Muscle layer of duodenum (tissue), 2 donors: ENCODE measurements around the gene FOXS1.

ENCODE experiments used
- H3K27ac ChIP-seq: one replicate; pipeline ENCODE4 v1.7.0; 2013; ENCODE audit warnings: mild to moderate bottlenecking, low read length
- H3K27me3 ChIP-seq: one replicate; pipeline ENCODE4 v1.7.0; 2013; ENCODE audit warnings: low read depth, mild to moderate bottlenecking, control low read depth, low read length
- H3K36me3 ChIP-seq, 2 donors: one replicate each; pipeline ENCODE4 v1.7.0; 2013; ENCODE audit warnings: low read length in 2 of 2, control low read depth in 1 of 2, mild to moderate bottlenecking in 1 of 2; ENCODE audit not compliant: insufficient read depth in 2 of 2, control insufficient read depth in 1 of 2
- H3K4me1 ChIP-seq, 2 donors: one replicate each; pipeline ENCODE4 v1.7.0; 2013; ENCODE audit warnings: low read length in 2 of 2, mild to moderate bottlenecking in 2 of 2, control low read depth in 1 of 2, moderate library complexity in 1 of 2; ENCODE audit not compliant: insufficient read depth in 2 of 2, control insufficient read depth in 1 of 2
- H3K4me3 ChIP-seq, 2 donors: one replicate each; pipeline ENCODE4 v1.7.0; 2013; ENCODE audit warnings: low read length in 2 of 2, low read depth in 1 of 2, mild to moderate bottlenecking in 1 of 2
- H3K9me3 ChIP-seq, 2 donors: one replicate each; pipeline ENCODE4 v1.7.0; 2013; ENCODE audit warnings: low read length in 2 of 2, control low read depth in 1 of 2, mild to moderate bottlenecking in 1 of 2; ENCODE audit not compliant: control insufficient read depth in 1 of 2
- donor health status: healthy.

The FOXS1 gene

GRCh38 chr20:31827059-31827458 is 18.3 kb downstream of the FOXS1 start:
- Histone ChIP-seq H3K9me3 (no peaks in the 10 kb centered on the region), H3K4me1 (peaks cover 0 to 11% of the 10 kb centered on the region in 2 donors), H3K4me3 (no peak overlapping the region), H3K27me3 (no peaks in the 10 kb centered on the region), H3K27ac (no peak overlapping the region), H3K36me3 (no peaks in the 10 kb centered on the region)

- Histone ChIP-seq H3K4me3 (no peak overlapping the region), H3K27ac (no peak overlapping the region), H3K4me1 (peaks cover 0 to 11% of the 10 kb centered on the region in 2 donors), H3K27me3 (no peaks in the 10 kb centered on the region), H3K36me3 (no peaks in the 10 kb centered on the region), H3K9me3 (no peaks in the 10 kb centered on the region)
Observed at GRCh38 chr20:31826074-31826473, 19.3 kb downstream of the FOXS1 start.

GRCh38 chr20:31824554-31825313 is 20.7 kb downstream of the FOXS1 start:
- no peaks in the 10 kb centered on the region for H3K36me3 ChIP-seq
- H3K9me3 ChIP-seq, result no peaks in the 10 kb centered on the region
- H3K27ac ChIP-seq, result no peak overlapping the region
- H3K4me3 ChIP-seq, result no peak overlapping the region
- H3K27me3 ChIP-seq, result no peaks in the 10 kb centered on the region
- peaks cover 0 to 11% of the 10 kb centered on the region in 2 donors for H3K4me1 ChIP-seq

GRCh38 chr20:31824125-31824485 is 21.3 kb downstream of the FOXS1 start:
- no peaks in the 10 kb centered on the region for H3K9me3 ChIP-seq
- H3K27me3 ChIP-seq, result no peaks in the 10 kb centered on the region
- H3K4me1 ChIP-seq, result peaks cover 0 to 11% of the 10 kb centered on the region in 2 donors
- no peaks in the 10 kb centered on the region for H3K36me3 ChIP-seq
- no peak overlapping the region for H3K4me3 ChIP-seq
- no peak overlapping the region for H3K27ac ChIP-seq

- Histone ChIP-seq H3K27me3 (no peaks in the 10 kb centered on the region), H3K4me1 (peaks cover 0 to 11% of the 10 kb centered on the region in 2 donors), H3K9me3 (no peaks in the 10 kb centered on the region), H3K27ac (no peak overlapping the region), H3K36me3 (no peaks in the 10 kb centered on the region), H3K4me3 (no peak overlapping the region)
Observed at GRCh38 chr20:31823360-31824124, 21.9 kb downstream of the FOXS1 start.

GRCh38 chr20:31822421-31823330 is 22.7 kb downstream of the FOXS1 start:
- H3K27me3 ChIP-seq, result no peaks in the 10 kb centered on the region
- no peaks in the 10 kb centered on the region for H3K36me3 ChIP-seq
- no peak overlapping the region for H3K4me3 ChIP-seq
- H3K27ac ChIP-seq, result no peak overlapping the region
- H3K9me3 ChIP-seq, result no peaks in the 10 kb centered on the region
- peaks cover 0 to 11% of the 10 kb centered on the region in 2 donors for H3K4me1 ChIP-seq

- Histone ChIP-seq H3K27me3 (no peaks in the 10 kb centered on the region), H3K9me3 (no peaks in the 10 kb centered on the region), H3K27ac (no peak overlapping the region), H3K36me3 (no peaks in the 10 kb centered on the region), H3K4me1 (peaks cover 0 to 11% of the 10 kb centered on the region in 2 donors), H3K4me3 (no peak overlapping the region)
Observed at GRCh38 chr20:31821427-31821826, 24.0 kb downstream of the FOXS1 start.

GRCh38 chr20:31820228-31820627 is 25.2 kb downstream of the FOXS1 start:
- no peak overlapping the region for H3K4me3 ChIP-seq
- H3K27ac ChIP-seq, result no peak overlapping the region
- no peaks in the 10 kb centered on the region for H3K36me3 ChIP-seq
- no peaks in the 10 kb centered on the region for H3K9me3 ChIP-seq
- peaks cover 0 to 11% of the 10 kb centered on the region in 2 donors for H3K4me1 ChIP-seq
- H3K27me3 ChIP-seq, result no peaks in the 10 kb centered on the region

GRCh38 chr20:31819083-31819784 is 26.2 kb downstream of the FOXS1 start, which contains the start of gene MYLK2:
Gene MYLK2 (plus strand): TSS chr20:31819356. CDS start chr20:31819581, 225 bp downstream.
- peaks cover 0 to 11% of the 10 kb centered on the region in 2 donors for H3K4me1 ChIP-seq
- H3K4me3 ChIP-seq, result no peak within 1 kb of the TSS
- H3K9me3 ChIP-seq, result no peaks in the 10 kb centered on the region
- H3K36me3 ChIP-seq, result no peaks in the 10 kb centered on the region
- H3K27me3 ChIP-seq, result no peaks in the 10 kb centered on the region
- H3K27ac ChIP-seq, result no peak within 1 kb of the TSS

GRCh38 chr20:31818376-31818908 is 27.0 kb downstream of the FOXS1 start:
- Histone ChIP-seq H3K4me1 (peaks cover 0 to 10% of the 10 kb centered on the region in 2 donors), H3K9me3 (no peaks in the 10 kb centered on the region), H3K4me3 (no peak overlapping the region), H3K36me3 (no peaks in the 10 kb centered on the region), H3K27ac (no peak overlapping the region), H3K27me3 (no peaks in the 10 kb centered on the region)
